Endothelial cell of umbilical vein (primary cell): Measurements from ENCODE around the gene CNDP1.

Source experiments
- CTCF ChIP-seq, 2 donors: IDR thresholded peaks; 1 replicate in 1 of 2; 2 replicates in 1 of 2; pipeline ENCODE4 v1.5.1; 2011; ENCODE audit warnings: low read length in 2 of 2, mild to moderate bottlenecking in 2 of 2, moderate library complexity in 2 of 2, control low read depth in 1 of 2, inconsistent platforms in 1 of 2, low read depth in 1 of 2; ENCODE audit not compliant: insufficient read depth in 1 of 2; ENCODE audit errors: extremely low read depth in 1 of 2
- POLR2A ChIP-seq: IDR thresholded peaks from 2 replicates; pipeline ENCODE4 v1.6.1; 2012; ENCODE audit warnings: low read depth, mild to moderate bottlenecking, control low read depth, low read length

GRCh38 chr18:74507097-74507881 lies 27.0 kb upstream of the CNDP1 start:
- TF ChIP-seq CTCF (IDR thresholded peaks at IDR 0.05; ENCODE audit: extremely low read depth in 1 of 2, insufficient read depth in 1 of 2, low read depth in 1 of 2, low read length in 2 of 2) (no peak), POLR2A (no peak)
